Thyroid gland (tissue), 4 donors: Measurements from ENCODE around the gene FOSB. TPM values are rescaled to one million over a fixed set of nuclear protein-coding genes. Genes with fewer than 3 reads are reported as not detected.
"Not testable (repeated sequence)": the region's sequence is repeated elsewhere in the genome, so short reads cannot be mapped to it uniquely, and the experiment has no call there.

Experiments used
- DNase-seq, 2 donors: peaks; one replicate each; pipeline ENCODE4 v3.0.0-alpha.2; 2019
- H3K27ac ChIP-seq, 3 donors: fragments of 200-600 bp; sonication (generic); 1 replicate in 2 of 3; 2 replicates in 1 of 3; pipeline ENCODE4 v1.5.1; 2016 to 2019; ENCODE audit warnings: mild to moderate bottlenecking in 1 of 3, moderate library complexity in 1 of 3
- H3K27me3 ChIP-seq: fragments of 200-600 bp; sonication (generic); one replicate; pipeline ENCODE4 v1.5.1; 2019
- H3K36me3 ChIP-seq, 2 donors: fragments of 200-600 bp; sonication (generic); one replicate each; pipeline ENCODE4 v1.5.1; 2016 to 2019
- H3K4me1 ChIP-seq, 2 donors: fragments of 200-600 bp; sonication (generic); one replicate each; pipeline ENCODE4 v1.5.1; 2017 to 2019
- H3K4me3 ChIP-seq, 3 donors: fragments of 200-600 bp; sonication (generic); replicated peaks in 1 of 3; 1 replicate in 2 of 3; 2 replicates in 1 of 3; pipeline ENCODE4 v1.5.1; 2016; ENCODE audit warnings: mild to moderate bottlenecking in 1 of 3
- H3K9me3 ChIP-seq: fragments of 200-600 bp; sonication (generic); one replicate; pipeline ENCODE4 v1.5.1; 2017
- POLR2A ChIP-seq, 2 donors: fragments of 450-650 bp; IDR thresholded peaks; one replicate each; pipeline ENCODE4 v1.6.1; 2017; ENCODE audit warnings: antibody characterized with exemption in 2 of 2, mild to moderate bottlenecking in 2 of 2, moderate library complexity in 1 of 2
- WGBS, 2 donors: methylation state at CpG; one replicate each; pipeline ENCODE4 v1.1.5; 2017; 5-methylcytosine and 5-hydroxymethylcytosine counted together
- intact Hi-C: fragments of 100-400 bp; cut with DNase I; formaldehyde crosslinking; loops from one replicate; pipeline ENCODE4 v1.15.1; 2023
- total RNA-seq, 4 donors: library from RNA; depleted of rRNA; stranded (reverse); fragments of >200 nt; gene quantifications; one replicate each; pipeline ENCODE4 v1.2.3, GENCODE V29; 2016
- TF ChIP-seq, protein P1 (sequence below), 6 experiments: fragments of 200-600 bp in 3 of 6; fragments of 450-650 bp in 3 of 6; sonication (generic) in 3 of 6; IDR thresholded peaks; one replicate each; pipeline ENCODE4 v1.5.1; 2016 to 2019; ENCODE audit warnings: antibody characterized with exemption in 6 of 6, mild to moderate bottlenecking in 2 of 6, inconsistent platforms in 1 of 6, moderate library complexity in 1 of 6

The FOSB gene
- total RNA-seq, 4 donors from 2014 or later: 1.6 to 3.3 (median 2.4) TPM

DNA sequence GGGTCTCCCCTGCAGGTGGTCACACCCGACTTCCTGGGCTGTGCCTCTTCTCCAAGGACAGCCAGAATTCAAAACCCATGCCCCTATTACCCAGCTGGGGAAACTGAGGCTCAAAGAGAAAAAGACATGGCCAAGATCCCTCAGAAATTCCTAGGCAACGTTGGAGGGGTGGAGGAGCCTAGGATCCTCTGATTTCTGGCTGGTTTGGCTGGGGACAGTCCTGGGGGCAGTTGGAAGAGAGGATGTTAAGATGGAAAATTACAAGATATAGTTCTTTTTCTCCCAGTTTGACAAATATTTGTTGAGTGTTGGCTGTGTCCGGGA lies 41.9 kb downstream of the FOSB start:
- no peak for DNase-seq
- Histone ChIP-seq H3K36me3 (no peaks in the 10 kb centered on the region), H3K9me3 (no peaks in the 10 kb centered on the region), H3K4me3 (peak overlapping the region in 2 of 3 donors; percentile 88 to 100), H3K4me1 (peaks cover 26 to 30% of the 10 kb centered on the region in 2 donors), H3K27me3 (no peaks in the 10 kb centered on the region), H3K27ac (peak overlapping the region; percentile 75 to 92 (median 88))
- intact Hi-C loops: no loop called here
- WGBS, 2 donors: 14 to 21% methylated on average over 2 to 3 of the region's 3 CpGs
- TF ChIP-seq POLR2A (IDR thresholded peaks at IDR 0.05): no peak
- TF ChIP-seq, protein P1, sequence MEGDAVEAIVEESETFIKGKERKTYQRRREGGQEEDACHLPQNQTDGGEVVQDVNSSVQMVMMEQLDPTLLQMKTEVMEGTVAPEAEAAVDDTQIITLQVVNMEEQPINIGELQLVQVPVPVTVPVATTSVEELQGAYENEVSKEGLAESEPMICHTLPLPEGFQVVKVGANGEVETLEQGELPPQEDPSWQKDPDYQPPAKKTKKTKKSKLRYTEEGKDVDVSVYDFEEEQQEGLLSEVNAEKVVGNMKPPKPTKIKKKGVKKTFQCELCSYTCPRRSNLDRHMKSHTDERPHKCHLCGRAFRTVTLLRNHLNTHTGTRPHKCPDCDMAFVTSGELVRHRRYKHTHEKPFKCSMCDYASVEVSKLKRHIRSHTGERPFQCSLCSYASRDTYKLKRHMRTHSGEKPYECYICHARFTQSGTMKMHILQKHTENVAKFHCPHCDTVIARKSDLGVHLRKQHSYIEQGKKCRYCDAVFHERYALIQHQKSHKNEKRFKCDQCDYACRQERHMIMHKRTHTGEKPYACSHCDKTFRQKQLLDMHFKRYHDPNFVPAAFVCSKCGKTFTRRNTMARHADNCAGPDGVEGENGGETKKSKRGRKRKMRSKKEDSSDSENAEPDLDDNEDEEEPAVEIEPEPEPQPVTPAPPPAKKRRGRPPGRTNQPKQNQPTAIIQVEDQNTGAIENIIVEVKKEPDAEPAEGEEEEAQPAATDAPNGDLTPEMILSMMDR (IDR thresholded peaks at IDR 0.05): no peak

DNA sequence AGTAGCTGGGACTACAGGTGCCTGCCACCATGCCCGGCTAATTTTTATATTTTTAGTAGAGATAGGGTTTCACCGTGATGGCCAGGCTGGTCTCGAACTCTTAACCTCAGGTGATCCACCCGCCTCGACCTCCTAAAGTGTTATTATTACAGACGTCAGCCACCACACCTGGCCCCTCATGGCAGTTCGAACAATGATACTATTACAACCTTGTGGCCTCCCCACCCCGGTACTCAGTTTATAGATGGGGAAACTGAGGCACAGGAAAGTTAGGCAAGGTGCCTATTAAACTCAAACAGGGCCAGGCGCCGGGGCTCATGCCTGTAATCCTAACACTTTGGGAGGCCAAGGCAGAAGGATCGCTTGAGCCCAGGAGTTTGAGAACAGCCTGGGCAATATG lies 42.6 kb downstream of the FOSB start:
- 86 to 88% methylated on average over 11 of the region's 11 CpGs for WGBS, 2 donors
- intact Hi-C loops, H3K9me3 ChIP-seq, DNase-seq, H3K27me3 ChIP-seq, H3K36me3 ChIP-seq, H3K4me3 ChIP-seq, H3K27ac ChIP-seq: not testable (repeated sequence)
- peaks cover 26 to 34% of the 10 kb centered on the region in 2 donors for H3K4me1 ChIP-seq

DNA sequence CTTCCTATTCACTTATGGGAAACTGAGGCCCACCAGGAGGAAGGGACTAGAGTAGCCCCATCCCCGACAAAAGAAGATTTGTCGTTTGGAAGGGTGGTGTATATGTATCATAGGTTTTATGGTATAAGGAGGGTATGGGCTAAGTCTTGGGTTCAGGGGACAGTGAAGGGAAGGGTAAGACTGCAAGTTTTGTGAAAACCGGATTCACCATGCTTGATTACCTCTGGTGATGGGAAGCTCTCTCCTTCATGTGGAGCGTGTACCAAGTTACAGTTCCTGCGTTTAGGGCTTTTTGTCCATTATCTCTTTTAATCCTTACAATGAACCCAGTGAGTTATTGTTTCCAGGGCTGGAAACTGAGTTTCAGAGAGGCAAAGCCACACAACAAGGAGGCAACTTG lies 43.3 kb downstream of the FOSB start:
- Histone ChIP-seq H3K4me3 (no peak overlapping the region), H3K4me1 (peaks cover 25 to 32% of the 10 kb centered on the region in 2 donors), H3K36me3 (no peaks in the 10 kb centered on the region), H3K27ac (no peak overlapping the region), H3K9me3 (no peaks in the 10 kb centered on the region), H3K27me3 (no peaks in the 10 kb centered on the region)
- no peak for TF ChIP-seq POLR2A (IDR thresholded peaks at IDR 0.05)
- TF ChIP-seq, protein P1 (IDR thresholded peaks at IDR 0.05): no peak
- DNase-seq: no peak
- WGBS, 2 donors: 90% methylated on average over 5 of the region's 5 CpGs
- intact Hi-C loops: no loop called here

DNA sequence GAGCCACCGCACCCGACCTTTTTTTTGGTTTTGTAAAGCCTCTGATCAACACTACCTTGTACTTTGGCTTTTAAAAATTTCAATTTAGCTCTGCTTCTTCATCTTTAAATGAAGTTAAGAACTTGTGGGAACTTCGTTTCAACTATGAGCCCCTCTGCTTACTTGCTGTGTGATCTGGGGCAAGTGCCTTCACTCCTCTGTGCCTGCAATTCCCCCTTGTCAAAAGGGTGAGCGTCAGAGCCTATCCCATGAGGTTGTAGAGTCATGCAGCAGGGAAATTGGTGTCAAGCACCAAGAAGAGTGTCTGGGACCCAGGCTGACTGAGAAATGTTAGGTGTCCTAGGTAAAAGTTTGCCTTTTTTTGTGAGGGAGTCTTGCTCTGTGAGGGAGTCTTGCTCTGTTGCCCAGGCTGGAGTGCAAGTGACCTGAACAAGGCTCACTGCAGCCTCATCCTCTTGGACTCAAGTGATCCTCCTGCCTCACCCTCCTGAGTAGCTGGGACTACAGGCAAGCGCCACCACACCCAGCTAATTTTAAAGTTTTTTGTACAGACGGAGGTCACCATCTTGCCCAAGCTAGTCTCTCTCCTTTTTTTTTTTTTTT lies 45.2 kb downstream of the FOSB start:
- TF ChIP-seq, protein P1 (IDR thresholded peaks at IDR 0.05): no peak
- TF ChIP-seq POLR2A (IDR thresholded peaks at IDR 0.05): no peak
- 91 to 93% methylated on average over 6 of the region's 6 CpGs for WGBS, 2 donors
- H3K4me3 ChIP-seq: no peak overlapping the region
- H3K27me3 ChIP-seq: no peaks in the 10 kb centered on the region
- H3K9me3 ChIP-seq: no peaks in the 10 kb centered on the region
- intact Hi-C loops: no loop called here
- DNase-seq: no peak
- H3K36me3 ChIP-seq: peaks cover 0 to 5% of the 10 kb centered on the region in 2 donors
- H3K27ac ChIP-seq: no peak overlapping the region
- H3K4me1 ChIP-seq: peaks cover 23 to 29% of the 10 kb centered on the region in 2 donors

DNA sequence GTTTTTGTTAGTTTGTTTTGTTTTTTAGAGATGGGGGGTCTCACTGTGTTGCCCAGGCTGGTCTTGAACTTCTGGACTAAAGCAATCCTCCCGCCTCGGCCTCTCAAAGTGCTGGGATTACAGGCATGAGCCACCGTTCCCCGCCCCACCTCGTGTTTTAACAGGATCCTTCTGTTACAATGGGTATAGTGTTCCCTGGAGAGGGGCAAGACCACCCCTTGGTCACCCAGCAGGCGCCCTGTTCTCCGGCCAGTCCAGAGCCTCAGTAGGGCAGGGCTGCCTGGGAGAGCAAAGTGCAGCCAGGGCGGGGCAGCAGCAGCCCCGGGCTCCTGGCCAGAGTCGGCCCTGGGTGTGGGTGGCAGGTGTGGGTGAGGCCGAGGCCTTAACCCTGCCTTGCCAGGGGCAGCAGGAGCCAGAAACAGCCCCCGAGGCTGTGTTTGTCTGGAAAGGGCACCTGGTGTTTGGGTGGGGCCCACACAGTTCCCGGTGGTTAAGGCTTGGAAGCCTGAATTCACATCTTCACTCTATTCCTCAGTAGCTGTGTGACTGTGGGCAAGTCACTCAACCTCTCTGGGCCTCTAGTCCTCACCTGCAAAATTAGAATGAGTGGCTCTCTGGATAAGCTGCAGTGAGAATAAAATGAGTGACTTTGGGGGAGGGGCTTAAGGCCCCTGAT lies 46.7 kb downstream of the FOSB start:
- no peak overlapping the region for H3K4me3 ChIP-seq
- no peaks in the 10 kb centered on the region for H3K9me3 ChIP-seq
- DNase-seq: no peak
- H3K27me3 ChIP-seq: no peaks in the 10 kb centered on the region
- peak overlapping the region in 2 of 3 donors; percentile 32 to 41 for H3K27ac ChIP-seq
- H3K4me1 ChIP-seq: peaks cover 15 to 27% of the 10 kb centered on the region in 2 donors
- peaks cover 9 to 12% of the 10 kb centered on the region in 2 donors for H3K36me3 ChIP-seq
- WGBS, 2 donors: 80 to 84% methylated on average over 6 to 8 of the region's 13 CpGs
- no peak for TF ChIP-seq POLR2A (IDR thresholded peaks at IDR 0.05)
- TF ChIP-seq, protein P1 (IDR thresholded peaks at IDR 0.05): no peak
- intact Hi-C loops: no loop called here
